HEK293 (cell line): ENCODE measurements around the gene MAK.

ENCODE experiments used
- GLI4 ChIP-seq: fragments of 450-650 bp; formaldehyde crosslinking; IDR thresholded peaks from 2 replicates; pipeline ENCODE4 v1.5.1; 2016; ENCODE audit warnings: missing biosample characterization, missing genetic modification characterization
- ZEB2 ChIP-seq: fragments of 450-650 bp; formaldehyde crosslinking; IDR thresholded peaks from 2 replicates; pipeline ENCODE4 v1.5.1; 2016; ENCODE audit warnings: missing biosample characterization, missing genetic modification characterization
- ZNF174 ChIP-seq: fragments of 450-650 bp; formaldehyde crosslinking; IDR thresholded peaks from 2 replicates; pipeline ENCODE4 v1.5.0; 2017; ENCODE audit warnings: missing biosample characterization, mild to moderate bottlenecking, missing genetic modification characterization
- ZNF600 ChIP-seq: fragments of 450-650 bp; formaldehyde crosslinking; IDR thresholded peaks from 2 replicates; pipeline ENCODE4 v1.5.1; 2016; ENCODE audit warnings: missing biosample characterization, missing genetic modification characterization
- ZNF621 ChIP-seq: fragments of 450-650 bp; formaldehyde crosslinking; IDR thresholded peaks from 2 replicates; pipeline ENCODE4 v1.5.1; 2017; ENCODE audit warnings: missing biosample characterization, missing genetic modification characterization
- ZNF658 ChIP-seq: fragments of 450-650 bp; formaldehyde crosslinking; IDR thresholded peaks from 2 replicates; pipeline ENCODE4; 2016; ENCODE audit warnings: missing biosample characterization, missing genetic modification characterization
- TF ChIP-seq, protein P1 (sequence below): fragments of 450-650 bp; formaldehyde crosslinking; IDR thresholded peaks from 2 replicates; pipeline ENCODE4 v1.5.1; 2016; ENCODE audit warnings: missing biosample characterization, missing genetic modification characterization
- TF ChIP-seq, protein P2 (sequence below): fragments of 450-650 bp; formaldehyde crosslinking; optimal IDR thresholded peaks from 2 replicates; pipeline ENCODE3; 2016; ENCODE audit warnings: missing biosample characterization, mild to moderate bottlenecking, missing genetic modification characterization
- TF ChIP-seq, protein P3 (sequence below): fragments of 450-650 bp; formaldehyde crosslinking; IDR thresholded peaks from 2 replicates; pipeline ENCODE4 v1.5.1; 2016; ENCODE audit warnings: missing biosample characterization, missing genetic modification characterization

DNA sequence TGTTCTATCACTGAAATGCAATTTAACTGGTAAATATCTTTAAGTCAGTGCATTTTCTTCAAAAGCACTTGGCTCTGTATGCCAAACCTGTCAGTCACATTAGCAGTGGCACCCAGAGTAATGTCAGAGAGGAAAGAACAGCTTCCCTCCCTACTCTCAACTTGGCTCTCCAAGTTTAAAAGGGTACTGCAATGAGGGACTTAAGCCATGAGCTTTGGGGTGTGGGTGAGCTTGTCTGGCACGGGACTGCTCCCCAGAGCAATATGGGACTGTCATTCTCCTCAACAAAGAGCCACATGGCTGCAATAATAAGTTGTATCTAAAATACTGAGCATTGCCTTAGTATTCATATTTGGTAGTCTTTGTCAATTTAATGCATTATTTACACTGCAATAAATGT, 39.5 kb upstream of the MAK start:
- TF ChIP-seq ZNF600 (tag by site-specific recombination) (no peak), ZNF174 (tag by site-specific recombination) (no peak), ZEB2 (no peak), ZNF658 (tag by site-specific recombination) (no peak), GLI4 (tag by site-specific recombination) (no peak), ZNF621 (tag by site-specific recombination) (no peak)
- TF ChIP-seq, protein P1, sequence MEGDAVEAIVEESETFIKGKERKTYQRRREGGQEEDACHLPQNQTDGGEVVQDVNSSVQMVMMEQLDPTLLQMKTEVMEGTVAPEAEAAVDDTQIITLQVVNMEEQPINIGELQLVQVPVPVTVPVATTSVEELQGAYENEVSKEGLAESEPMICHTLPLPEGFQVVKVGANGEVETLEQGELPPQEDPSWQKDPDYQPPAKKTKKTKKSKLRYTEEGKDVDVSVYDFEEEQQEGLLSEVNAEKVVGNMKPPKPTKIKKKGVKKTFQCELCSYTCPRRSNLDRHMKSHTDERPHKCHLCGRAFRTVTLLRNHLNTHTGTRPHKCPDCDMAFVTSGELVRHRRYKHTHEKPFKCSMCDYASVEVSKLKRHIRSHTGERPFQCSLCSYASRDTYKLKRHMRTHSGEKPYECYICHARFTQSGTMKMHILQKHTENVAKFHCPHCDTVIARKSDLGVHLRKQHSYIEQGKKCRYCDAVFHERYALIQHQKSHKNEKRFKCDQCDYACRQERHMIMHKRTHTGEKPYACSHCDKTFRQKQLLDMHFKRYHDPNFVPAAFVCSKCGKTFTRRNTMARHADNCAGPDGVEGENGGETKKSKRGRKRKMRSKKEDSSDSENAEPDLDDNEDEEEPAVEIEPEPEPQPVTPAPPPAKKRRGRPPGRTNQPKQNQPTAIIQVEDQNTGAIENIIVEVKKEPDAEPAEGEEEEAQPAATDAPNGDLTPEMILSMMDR (tag by site-specific recombination), result no peak
- TF ChIP-seq, protein P2, sequence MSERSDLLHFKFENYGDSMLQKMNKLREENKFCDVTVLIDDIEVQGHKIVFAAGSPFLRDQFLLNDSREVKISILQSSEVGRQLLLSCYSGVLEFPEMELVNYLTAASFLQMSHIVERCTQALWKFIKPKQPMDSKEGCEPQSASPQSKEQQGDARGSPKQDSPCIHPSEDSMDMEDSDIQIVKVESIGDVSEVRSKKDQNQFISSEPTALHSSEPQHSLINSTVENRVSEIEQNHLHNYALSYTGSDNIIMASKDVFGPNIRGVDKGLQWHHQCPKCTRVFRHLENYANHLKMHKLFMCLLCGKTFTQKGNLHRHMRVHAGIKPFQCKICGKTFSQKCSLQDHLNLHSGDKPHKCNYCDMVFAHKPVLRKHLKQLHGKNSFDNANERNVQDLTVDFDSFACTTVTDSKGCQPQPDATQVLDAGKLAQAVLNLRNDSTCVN, result no peak
- TF ChIP-seq, protein P3, sequence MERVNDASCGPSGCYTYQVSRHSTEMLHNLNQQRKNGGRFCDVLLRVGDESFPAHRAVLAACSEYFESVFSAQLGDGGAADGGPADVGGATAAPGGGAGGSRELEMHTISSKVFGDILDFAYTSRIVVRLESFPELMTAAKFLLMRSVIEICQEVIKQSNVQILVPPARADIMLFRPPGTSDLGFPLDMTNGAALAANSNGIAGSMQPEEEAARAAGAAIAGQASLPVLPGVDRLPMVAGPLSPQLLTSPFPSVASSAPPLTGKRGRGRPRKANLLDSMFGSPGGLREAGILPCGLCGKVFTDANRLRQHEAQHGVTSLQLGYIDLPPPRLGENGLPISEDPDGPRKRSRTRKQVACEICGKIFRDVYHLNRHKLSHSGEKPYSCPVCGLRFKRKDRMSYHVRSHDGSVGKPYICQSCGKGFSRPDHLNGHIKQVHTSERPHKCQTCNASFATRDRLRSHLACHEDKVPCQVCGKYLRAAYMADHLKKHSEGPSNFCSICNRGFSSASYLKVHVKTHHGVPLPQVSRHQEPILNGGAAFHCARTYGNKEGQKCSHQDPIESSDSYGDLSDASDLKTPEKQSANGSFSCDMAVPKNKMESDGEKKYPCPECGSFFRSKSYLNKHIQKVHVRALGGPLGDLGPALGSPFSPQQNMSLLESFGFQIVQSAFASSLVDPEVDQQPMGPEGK (tag by site-specific recombination), result no peak
